Keratinocyte (primary cell): ENCODE results near the gene GALNT14. TPM values are rescaled to one million over a fixed set of nuclear protein-coding genes. Genes with fewer than 3 reads are reported as not detected.

Experiments
- DNase-seq: peaks from one replicate; pipeline ENCODE4 v3.0.0-alpha.2; 2011; ENCODE audit warnings: low read depth, missing footprints, low spot score
- FAIRE-seq: peaks from 2 replicates; lab custom pipeline; 2011; peaks lifted over from hg19 to GRCh38; lab: Jason Lieb, UNC
- H2AFZ ChIP-seq: 2 replicates; pipeline ENCODE4 v1.6.0; 2012; ENCODE audit warnings: low read length, control low read depth, inconsistent platforms; ENCODE audit not compliant: control insufficient read depth
- H3K27ac ChIP-seq: 2 replicates; pipeline ENCODE4 v1.5.1; 2011; ENCODE audit warnings: low read length; ENCODE audit not compliant: control insufficient read depth, insufficient read depth
- H3K27me3 ChIP-seq: 3 replicates; pipeline ENCODE4 v1.6.0; 2011; ENCODE audit warnings: low read length; ENCODE audit not compliant: control insufficient read depth, insufficient read depth; ENCODE audit errors: extremely low read depth
- H3K36me3 ChIP-seq, 2 experiments: 2 replicates in 1 of 2; 3 replicates in 1 of 2; pipeline ENCODE4 v1.5.1; 2011; ENCODE audit warnings: low read length in 2 of 2, mild to moderate bottlenecking in 1 of 2; ENCODE audit not compliant: control insufficient read depth in 2 of 2, insufficient read depth in 2 of 2; ENCODE audit errors: extremely low read depth in 1 of 2
- H3K4me1 ChIP-seq: 3 replicates; pipeline ENCODE4 v1.5.1; 2011; ENCODE audit warnings: low read length; ENCODE audit not compliant: control insufficient read depth, insufficient read depth; ENCODE audit errors: extremely low read depth
- H3K4me2 ChIP-seq: 3 replicates; pipeline ENCODE4 v1.6.0; 2011; ENCODE audit warnings: low read depth, low read length; ENCODE audit not compliant: control insufficient read depth, insufficient read depth; ENCODE audit errors: extremely low read depth
- H3K4me3 ChIP-seq, 3 experiments: fragments of 200-600 bp in 1 of 3; sonication (generic) in 1 of 3; 2 replicates in 2 of 3; 3 replicates in 1 of 3; pipeline ENCODE4 v1.5.1; 2011 to 2016; ENCODE audit warnings: low read length in 3 of 3, mild to moderate bottlenecking in 3 of 3, control low read depth in 2 of 3, inconsistent platforms in 1 of 3, low read depth in 1 of 3, mixed read lengths in 1 of 3, mixed run types in 1 of 3, moderate library complexity in 1 of 3; ENCODE audit not compliant: control insufficient read depth in 2 of 3, insufficient read depth in 2 of 3; ENCODE audit errors: extremely low read depth in 1 of 3
- H3K79me2 ChIP-seq: 2 replicates; pipeline ENCODE4 v1.6.0; 2012; ENCODE audit warnings: low read length; ENCODE audit not compliant: control insufficient read depth, insufficient read depth
- H3K9ac ChIP-seq: 3 replicates; pipeline ENCODE4 v1.6.0; 2011; ENCODE audit warnings: low read length; ENCODE audit not compliant: control insufficient read depth, insufficient read depth; ENCODE audit errors: extremely low read depth
- H3K9me1 ChIP-seq: 3 replicates; pipeline ENCODE4 v1.6.0; 2011; ENCODE audit warnings: low read length; ENCODE audit not compliant: control insufficient read depth, insufficient read depth; ENCODE audit errors: extremely low read depth
- H3K9me3 ChIP-seq: 2 replicates; pipeline ENCODE4 v1.5.1; 2012; ENCODE audit warnings: low read depth, low read length; ENCODE audit not compliant: control insufficient read depth
- H4K20me1 ChIP-seq: 3 replicates; pipeline ENCODE4 v1.6.0; 2011; ENCODE audit warnings: low read length; ENCODE audit not compliant: control insufficient read depth, insufficient read depth; ENCODE audit errors: extremely low read depth
- CTCF ChIP-seq, 3 experiments: IDR thresholded peaks in 1 of 3; conservative IDR thresholded peaks in 1 of 3; optimal IDR thresholded peaks in 1 of 3; 2 replicates in 2 of 3; 3 replicates in 1 of 3; pipeline versions ENCODE3 to v1.5.1; 2011; ENCODE audit warnings: low read length in 3 of 3, mild to moderate bottlenecking in 3 of 3, moderate library complexity in 2 of 3, control low read depth in 1 of 3, inconsistent platforms in 1 of 3; ENCODE audit not compliant: insufficient read depth in 2 of 3; ENCODE audit errors: extremely low read depth in 1 of 3
- EZH2 ChIP-seq: IDR thresholded peaks from one replicate; pipeline ENCODE4 v1.6.1; 2012; ENCODE audit warnings: inconsistent platforms, mild to moderate bottlenecking, low read length, moderate library complexity
- dilution Hi-C: fragments of 300-500 bp; cut with MboI; formaldehyde crosslinking; loops from one replicate; pipeline ENCODE4 v1.7.0; 2020; ENCODE audit warnings: low sequenced_read_pairs; ENCODE audit not compliant: extremely low pct_ligation_motif_present
- polyA plus RNA-seq, 5 experiments: library from polyadenylated mRNA; depleted of rRNA in 3 of 5; stranded (reverse) in 3 of 5; stranded (forward) in 1 of 5; unstranded in 1 of 5; fragments of >200 nt; gene quantifications; 1 replicate in 1 of 5; 2 replicates in 3 of 5; 3 replicates in 1 of 5; pipeline versions ENCODE4 v1.2.1 to v1.2.3, GENCODE V29; 2011 to 2012; ENCODE audit warnings: missing spikeins in 2 of 5, low read depth in 1 of 5, low replicate concordance in 1 of 5

GALNT14 gene
- polyA plus RNA-seq, 1 donor (not counting 4 experiments of a cell fraction or from before 2014, with no cell fraction given), result 27.4 TPM

GRCh38 chr2:31087491-31087890, 50.7 kb downstream of the GALNT14 start:
- H3K27ac ChIP-seq, result no peak overlapping the region
- H3K27me3 ChIP-seq, result no peaks in the 10 kb centered on the region
- TF ChIP-seq CTCF (optimal IDR thresholded peaks at IDR 0.05 in 1 of 3, IDR thresholded peaks at IDR 0.05 in 1 of 3, conservative IDR thresholded peaks at IDR 0.05 in 1 of 3; ENCODE audit: extremely low read depth in 1 of 3, insufficient read depth in 2 of 3, low read length in 3 of 3), result no peak
- TF ChIP-seq EZH2, result no peak
- no peak for DNase-seq
- no peaks in the 10 kb centered on the region for H3K36me3 ChIP-seq
- H3K4me1 ChIP-seq, result peaks cover 20% of the 10 kb centered on the region
- no peak for FAIRE-seq
- H3K9me3 ChIP-seq, result no peaks in the 10 kb centered on the region
- H3K79me2 ChIP-seq, result no peaks in the 10 kb centered on the region
- H3K4me3 ChIP-seq, result no peak overlapping the region
- dilution Hi-C loops, result no loop called here
- no peak overlapping the region for H2AFZ ChIP-seq
- no peaks in the 10 kb centered on the region for H3K9me1 ChIP-seq
- no peaks in the 10 kb centered on the region for H4K20me1 ChIP-seq
- no peak overlapping the region for H3K4me2 ChIP-seq
- no peak overlapping the region for H3K9ac ChIP-seq

- FAIRE-seq (no peak), DNase-seq (no peak)
- Histone ChIP-seq H3K9ac (no peak overlapping the region), H3K27ac (no peak overlapping the region), H3K36me3 (no peaks in the 10 kb centered on the region), H4K20me1 (no peaks in the 10 kb centered on the region), H2AFZ (no peak overlapping the region), H3K4me1 (peaks cover 20% of the 10 kb centered on the region), H3K9me1 (no peaks in the 10 kb centered on the region), H3K4me3 (no peak overlapping the region), H3K4me2 (no peak overlapping the region), H3K79me2 (no peaks in the 10 kb centered on the region), H3K27me3 (no peaks in the 10 kb centered on the region), H3K9me3 (no peaks in the 10 kb centered on the region)
- TF ChIP-seq CTCF (optimal IDR thresholded peaks at IDR 0.05 in 1 of 3, IDR thresholded peaks at IDR 0.05 in 1 of 3, conservative IDR thresholded peaks at IDR 0.05 in 1 of 3; ENCODE audit: extremely low read depth in 1 of 3, insufficient read depth in 2 of 3, low read length in 3 of 3) (no peak), EZH2 (no peak)
- dilution Hi-C loops, result no loop called here
Measured at GRCh38 chr2:31086590-31086989, 51.6 kb downstream of the GALNT14 start.
